HG03571 (cell line): ENCODE measurements around the gene RALBP1.
A peak's percentile ranks its signal among the peaks of the same experiment; 100 is the strongest.
"Not testable (repeated sequence)": the region's sequence is repeated elsewhere in the genome, so short reads cannot be mapped to it uniquely, and the experiment has no call there.

ENCODE experiments used
- ATAC-seq: cut with Tn5 transposase; IDR thresholded peaks from one replicate; pipeline ENCODE4 v1.9.1; 2021; ENCODE audit not compliant: unreplicated experiment

The RALBP1 gene

DNA sequence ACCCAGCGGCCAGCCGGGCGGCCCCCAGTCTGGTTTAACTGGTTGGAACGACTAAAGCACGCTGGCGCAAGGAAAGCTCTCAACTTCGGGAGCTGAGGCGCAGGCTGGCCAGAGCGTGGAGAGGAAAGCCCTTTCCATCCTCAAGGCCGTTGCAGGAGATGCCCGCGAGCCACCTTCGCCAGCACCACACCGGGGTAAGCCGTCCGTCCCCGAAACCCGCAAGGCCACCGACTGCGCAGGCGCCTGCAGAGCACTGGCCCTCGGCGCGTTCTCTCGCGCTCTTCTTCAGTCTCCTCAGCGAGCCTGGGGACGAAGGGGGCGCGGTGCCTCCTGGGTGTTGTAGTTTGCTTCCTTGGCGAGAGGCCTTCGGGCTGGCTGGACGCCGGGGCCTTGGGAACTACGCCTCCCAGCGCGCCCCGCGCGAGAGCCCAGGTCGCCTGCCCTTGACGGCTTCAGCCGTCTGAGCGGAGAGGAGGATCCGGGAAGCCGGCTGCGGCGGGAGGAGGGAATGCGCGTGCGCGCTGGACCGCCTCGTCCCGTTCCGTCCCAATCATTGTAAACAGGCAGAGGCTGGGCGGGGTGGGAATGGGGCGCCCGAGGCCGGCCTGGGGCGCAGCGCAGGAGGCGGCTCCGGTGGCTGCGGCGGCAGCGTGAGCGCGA is at the start of gene RALBP1:
TSS of gene RALBP1 (plus strand) at position 531 of the 660 bp plus-strand sequence. CDS start 37,533 bp downstream, outside the sequence.
- ATAC-seq, result peak; percentile 94

DNA sequence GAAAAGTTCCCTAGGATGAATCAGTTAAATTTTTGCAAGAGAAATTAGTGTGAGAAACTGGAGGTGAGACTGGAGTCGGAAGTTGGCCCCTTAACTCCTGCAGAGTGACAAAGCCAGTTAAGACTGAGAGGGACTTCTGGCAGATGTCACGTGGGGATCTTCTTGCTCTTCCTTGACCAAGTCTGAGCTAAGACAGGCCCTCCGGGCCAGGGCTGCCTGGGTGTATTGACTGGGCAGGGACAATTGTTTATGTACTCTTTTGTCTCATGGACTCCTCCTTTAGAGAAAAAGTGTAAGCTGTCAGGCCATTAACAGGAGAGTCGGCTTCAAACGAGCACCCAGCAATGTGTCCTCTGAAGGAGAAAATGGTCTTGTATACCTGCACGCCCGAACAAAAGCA is 48.6 kb upstream of the RALBP1 start:
- ATAC-seq, result no peak

DNA sequence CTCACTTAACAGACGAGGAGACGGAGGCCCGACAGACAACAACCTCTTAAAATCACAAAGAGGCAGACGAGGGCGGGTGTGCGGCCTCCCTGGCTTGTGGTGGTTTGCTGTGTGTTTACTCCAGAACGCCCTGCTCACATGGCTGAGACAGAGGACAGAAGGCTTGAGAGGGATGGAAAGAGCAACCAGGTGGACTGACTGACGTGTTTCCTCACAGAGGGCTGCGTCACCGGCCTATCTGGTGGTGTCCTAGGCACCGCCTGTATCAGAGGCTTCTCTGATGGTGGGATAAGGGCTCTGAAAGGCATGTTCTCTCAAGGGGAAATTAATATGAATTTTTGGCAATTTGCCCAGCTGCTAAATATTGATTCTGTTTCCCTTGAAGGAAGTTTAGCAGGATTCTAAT is 47.0 kb upstream of the RALBP1 start:
- no peak for ATAC-seq

DNA sequence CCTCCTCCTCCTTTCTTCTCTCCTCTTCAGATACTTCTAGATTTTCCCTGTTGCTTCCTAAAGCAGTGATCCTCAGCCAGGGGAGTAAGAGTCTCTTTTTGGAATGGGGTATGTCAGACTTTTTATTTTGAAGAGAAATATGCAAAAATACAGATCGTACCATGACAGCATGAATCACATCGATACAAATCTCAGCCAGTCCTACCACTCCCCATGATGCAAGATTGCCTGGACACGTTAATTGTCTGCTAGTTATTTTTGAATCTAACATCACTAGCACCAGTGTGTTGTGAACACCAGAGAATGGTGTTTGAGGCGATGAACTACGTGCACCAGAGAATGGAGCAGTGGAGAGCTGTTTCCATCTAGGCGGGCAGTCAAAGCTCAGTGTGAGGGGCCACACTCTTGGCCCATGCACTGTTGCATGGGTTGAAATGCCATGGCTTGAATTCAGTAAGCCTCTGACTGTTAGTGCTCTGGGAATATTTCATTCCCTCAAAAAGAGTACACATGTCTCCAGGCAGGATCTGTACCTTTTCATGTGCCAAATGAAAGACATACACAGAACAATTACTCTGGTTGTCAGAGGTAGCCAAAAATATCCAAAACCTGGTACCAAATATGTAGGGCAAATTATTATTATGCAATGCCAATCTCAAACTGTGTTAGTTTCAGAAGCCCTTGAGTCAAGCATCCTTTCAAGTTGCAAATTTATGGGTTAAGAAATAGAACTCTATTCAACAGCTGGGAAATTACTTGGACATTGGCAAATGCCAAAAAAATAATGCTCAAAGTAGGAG is 46.3 kb upstream of the RALBP1 start:
- ATAC-seq, result no peak

DNA sequence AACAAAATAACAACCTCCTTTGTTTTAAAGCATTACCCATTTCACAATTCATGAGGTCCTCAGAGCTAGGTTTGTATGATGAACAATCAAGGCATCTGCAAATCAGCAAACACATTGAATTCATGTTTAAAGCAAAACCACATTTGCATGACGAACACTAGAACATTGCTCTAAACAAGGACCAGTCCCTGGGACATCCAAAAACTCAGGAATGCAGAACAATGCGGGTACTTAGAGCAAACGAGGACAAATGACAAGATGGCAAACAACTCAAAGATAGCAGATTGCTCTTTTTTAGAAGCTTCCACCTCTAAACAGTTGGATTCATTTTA is 45.7 kb upstream of the RALBP1 start:
- no peak for ATAC-seq

DNA sequence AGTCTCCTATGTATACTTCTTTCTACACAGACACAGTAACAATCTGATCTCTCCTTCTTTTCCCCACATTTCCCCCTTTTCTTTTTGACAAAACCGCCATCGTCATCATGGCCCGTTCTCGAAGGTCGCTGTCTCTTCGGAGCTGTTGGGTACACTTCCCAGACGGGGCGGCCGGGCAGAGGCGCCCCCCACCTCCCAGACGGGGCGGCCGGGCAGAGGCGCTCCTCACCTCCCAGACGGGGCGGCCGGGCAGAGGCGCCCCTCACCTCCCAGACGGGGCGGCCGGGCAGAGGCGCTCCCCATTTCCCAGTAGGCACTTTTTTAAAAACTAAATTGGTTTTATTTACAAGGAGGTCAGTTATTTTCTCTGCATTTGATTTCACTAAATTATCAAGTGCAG is 45.0 kb upstream of the RALBP1 start:
- not testable (repeated sequence) for ATAC-seq

DNA sequence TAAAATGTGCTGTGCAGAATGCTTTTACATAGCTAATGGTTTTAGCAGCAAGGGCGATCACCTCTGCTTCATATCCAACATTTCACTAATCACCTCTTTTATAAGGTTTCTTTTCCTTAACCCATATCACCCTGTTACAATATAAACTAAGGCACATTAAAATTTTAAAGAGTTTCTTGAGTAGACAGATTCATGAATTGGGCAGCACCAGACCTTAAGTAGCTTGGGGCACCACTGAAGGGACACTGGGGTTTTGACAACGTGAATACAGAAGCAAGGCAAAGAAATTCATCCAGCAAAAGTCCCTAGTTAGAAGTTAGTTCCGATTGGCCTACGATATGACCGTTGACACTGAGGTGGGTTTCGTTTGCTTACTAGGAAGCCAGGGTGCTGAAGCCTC is 44.0 kb upstream of the RALBP1 start:
- ATAC-seq, result no peak

DNA sequence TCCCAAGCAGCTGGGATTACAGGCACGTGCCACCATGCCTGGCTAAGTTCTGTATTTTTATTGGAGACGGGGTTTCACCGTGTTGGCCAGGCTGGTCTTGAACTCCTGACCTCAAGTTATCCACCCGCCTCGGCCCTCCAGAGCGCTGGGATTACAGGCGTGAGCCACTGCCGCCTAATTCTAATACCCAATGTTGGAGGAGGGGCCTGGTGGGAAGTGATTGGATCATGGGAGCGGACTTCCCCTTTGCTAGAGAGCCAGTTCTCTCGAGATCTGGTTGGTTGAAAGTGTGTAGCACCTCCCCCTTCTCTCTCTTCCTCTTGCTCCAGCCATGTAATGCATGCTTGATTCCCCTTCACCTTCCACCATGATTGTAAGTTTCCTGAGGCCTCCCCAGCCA is 42.2 kb upstream of the RALBP1 start:
- not testable (repeated sequence) for ATAC-seq

DNA sequence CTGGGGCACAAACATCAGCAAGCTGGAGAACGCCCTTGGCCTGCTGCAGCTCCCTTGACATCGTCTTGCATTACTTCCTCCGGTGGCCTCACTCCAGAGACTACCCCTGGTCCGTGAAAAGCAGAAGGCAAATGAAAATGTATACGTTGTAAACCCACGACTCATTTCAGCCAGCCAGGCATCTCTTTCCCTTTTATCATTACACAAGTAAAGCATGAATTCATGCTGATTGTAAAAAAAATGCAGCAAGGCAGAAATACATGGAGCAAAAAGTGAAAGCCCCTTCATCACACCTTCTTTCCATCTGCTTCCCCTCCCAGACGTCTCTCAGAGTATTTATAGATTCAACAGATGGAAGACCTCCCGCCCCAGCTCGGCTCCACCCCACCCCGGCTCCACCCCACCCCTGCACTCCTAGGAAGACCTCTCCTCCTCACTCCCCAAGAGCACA is 41.6 kb upstream of the RALBP1 start:
- ATAC-seq, result no peak

DNA sequence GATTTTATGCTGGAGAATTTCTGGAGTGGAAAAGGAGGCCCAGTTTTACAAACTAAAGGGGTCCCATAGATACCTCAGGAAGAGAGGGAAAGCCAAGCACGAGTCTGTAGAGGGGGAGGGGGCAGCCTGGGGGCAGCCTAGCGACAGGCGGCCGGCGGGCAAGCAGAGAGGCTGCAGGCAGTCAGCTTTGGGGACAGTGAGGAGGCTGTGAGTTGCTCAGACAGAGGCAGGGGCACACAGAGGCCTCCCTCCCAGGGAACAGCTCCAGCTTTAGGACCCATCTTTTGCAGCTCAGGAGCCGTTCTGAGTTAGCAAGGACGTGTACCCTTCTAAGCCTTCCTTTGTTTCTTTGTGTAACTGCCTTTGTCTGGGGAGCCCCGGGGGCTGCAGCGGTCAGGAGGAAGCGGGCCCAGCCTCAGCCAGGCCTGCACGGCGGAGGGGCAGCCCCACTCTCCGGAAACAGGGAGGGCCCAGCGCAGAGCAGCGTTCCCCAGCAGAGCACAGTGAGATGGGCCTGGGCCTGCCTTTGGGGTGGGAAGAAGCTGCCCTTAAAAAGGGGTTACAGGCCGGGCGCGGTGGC is 41.1 kb upstream of the RALBP1 start:
- no peak for ATAC-seq

DNA sequence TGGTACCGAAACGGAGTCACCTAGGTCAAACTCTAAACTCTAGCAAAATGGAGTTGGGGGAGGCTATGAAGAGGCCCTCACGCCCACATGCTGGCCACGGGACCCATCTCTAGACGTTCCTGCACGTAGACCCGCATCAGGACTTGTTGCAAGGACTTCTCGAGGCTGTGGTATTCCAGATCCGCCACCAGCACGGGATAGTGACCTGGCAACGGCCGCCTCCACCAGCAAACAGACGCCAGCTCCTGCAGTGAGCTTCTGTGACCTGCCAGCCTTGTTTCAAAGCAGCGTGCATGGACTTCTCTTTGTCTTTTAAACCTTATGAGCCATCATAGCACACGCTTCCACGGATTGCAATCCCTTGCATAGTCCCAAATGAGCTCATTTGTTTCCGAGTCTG is 40.3 kb upstream of the RALBP1 start:
- no peak for ATAC-seq

DNA sequence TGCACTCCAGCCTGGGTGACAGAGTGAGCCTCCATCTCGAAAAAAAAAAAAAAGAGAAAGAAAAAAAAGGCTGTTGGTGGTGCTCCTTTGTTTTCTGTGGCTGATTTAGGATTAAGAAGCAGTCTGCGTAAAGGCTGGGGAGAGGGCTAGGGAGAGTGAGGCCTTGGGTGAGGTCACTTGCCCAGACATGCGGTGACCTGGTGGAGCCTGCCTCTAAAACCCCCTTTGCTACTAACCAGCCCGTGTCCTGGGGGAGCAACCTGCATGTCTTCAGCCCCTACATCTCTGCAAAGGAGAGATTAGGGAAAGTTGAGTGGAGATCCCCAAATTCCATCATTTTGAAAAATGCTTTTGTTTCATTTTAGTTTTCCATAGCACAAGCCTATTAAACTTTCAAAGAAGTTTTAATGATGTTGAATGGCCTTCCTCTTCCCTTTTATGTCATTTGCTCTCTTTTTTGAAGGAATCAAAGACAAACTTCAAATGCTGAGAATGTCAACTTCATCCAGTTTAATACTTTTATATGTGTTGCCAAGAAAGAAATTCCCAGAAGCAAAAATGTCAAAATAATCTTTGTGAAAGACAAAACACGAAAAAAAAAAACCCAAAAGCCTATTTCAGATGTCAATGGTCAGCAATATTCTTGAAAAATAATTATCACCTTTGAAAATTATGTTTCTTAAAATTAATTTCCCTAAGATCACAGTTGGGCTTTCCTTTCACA is 38.9 kb upstream of the RALBP1 start:
- ATAC-seq, result no peak

DNA sequence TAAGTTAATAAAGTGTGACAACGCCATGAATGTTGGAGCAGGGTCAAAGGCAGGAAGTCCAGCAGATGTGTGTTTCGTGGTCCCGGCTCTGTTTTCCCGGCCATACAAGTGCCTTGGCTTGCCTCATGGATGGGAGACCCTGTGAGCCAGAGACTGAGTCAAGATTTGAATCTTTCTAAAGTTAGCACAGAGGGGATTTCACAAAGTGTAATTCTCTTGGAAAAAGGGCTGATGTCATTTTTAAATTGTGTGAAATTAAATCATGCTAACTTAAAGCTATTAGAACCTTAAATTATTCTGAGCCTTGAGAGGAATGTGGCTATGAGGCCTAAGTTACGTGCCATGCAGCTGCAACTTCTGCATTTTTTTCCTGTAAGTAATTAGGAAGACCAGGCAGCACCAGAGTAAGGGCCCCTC is 38.3 kb upstream of the RALBP1 start:
- no peak for ATAC-seq

DNA sequence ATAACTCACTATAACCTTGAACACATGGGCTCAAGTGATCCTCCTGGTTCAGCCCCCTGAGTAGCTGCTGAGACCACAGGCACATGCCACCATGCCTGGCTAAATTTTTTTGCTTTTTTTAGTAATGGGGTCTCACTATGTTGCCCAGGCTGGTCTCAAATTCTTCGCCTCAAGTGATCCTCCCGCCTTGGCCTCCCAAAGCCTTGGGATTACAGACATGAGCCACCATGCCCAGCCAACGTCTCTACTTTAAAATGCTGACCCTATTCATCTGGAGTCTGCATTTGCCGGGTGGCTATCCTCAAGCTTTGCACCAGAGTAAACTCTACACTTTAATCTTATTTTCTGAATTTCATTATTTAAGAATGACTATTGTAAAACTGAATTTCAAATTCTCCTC is 37.6 kb upstream of the RALBP1 start:
- no peak for ATAC-seq

DNA sequence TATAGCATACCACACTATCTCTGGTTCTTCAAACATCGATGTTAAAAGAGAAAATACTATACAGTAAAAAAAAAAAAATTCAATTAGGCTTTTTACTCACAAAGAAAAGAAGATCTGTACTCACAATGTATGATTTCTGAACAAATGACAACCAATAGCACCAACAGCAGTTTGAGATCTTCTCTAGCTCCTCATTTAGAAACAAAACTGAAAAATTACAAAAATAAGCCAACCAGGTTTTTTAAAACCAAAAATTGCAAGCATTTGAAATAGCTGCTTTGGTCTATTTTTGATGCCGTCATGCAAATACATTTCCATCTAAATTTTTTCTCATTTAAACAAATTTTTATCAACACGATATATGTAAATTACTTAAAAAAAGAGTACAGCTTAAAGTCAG is 34.3 kb upstream of the RALBP1 start:
- ATAC-seq, result no peak

DNA sequence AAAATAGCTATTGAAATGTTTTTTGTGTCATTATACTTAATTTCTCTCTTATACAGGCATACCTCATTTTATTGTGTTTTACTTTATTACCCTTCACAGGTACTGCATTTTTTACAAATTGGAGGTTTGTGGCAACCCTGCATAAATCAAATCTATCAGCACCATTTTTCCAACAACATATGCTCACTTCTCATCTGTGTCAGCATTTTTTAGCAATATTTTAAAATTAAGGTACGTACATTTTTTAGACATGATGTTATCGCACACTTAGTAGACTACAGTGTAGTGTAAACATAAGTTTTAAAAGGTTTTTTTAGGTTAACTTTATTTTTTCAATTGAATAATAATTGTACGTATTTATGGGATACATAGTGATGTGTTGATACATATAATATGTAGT is 30.8 kb upstream of the RALBP1 start:
- ATAC-seq, result no peak

DNA sequence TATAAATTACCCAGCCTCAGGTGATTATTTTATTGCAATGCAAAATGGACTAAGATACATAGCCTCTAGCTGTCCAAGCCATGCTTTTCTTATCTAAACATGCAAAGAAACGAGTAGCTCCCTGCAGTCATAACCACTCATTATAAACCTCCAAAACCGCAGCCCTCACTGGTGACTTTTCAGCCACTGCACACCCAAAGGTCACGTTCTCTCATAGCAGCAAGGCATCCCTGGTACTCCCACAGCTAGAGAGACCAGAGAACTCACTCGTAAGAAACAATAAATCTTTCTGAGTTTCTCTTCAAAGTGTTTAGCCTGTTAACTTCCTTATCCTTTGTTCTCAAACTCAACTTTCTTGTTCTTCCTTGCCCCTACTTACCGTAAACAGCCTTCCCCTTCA is 28.5 kb upstream of the RALBP1 start:
- no peak for ATAC-seq

DNA sequence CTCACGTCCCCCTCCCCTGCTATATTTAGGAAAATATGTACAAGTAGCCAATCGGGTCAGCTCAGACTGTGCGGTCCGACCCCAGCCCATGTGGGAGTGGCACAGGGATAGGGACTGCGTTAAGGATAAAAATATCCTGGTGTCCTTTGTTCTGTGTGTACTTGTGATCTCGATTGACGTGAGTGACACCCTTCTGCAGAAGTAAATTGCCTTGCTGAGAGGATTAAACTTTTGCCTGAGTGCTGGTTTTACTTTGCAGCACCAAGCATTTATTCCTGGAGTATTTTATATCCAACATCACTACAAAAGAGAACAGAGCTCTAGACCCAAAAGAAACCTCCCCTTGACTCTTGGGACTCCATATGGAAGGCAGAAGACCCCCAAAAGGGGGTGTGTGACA is 28.0 kb upstream of the RALBP1 start:
- no peak for ATAC-seq

DNA sequence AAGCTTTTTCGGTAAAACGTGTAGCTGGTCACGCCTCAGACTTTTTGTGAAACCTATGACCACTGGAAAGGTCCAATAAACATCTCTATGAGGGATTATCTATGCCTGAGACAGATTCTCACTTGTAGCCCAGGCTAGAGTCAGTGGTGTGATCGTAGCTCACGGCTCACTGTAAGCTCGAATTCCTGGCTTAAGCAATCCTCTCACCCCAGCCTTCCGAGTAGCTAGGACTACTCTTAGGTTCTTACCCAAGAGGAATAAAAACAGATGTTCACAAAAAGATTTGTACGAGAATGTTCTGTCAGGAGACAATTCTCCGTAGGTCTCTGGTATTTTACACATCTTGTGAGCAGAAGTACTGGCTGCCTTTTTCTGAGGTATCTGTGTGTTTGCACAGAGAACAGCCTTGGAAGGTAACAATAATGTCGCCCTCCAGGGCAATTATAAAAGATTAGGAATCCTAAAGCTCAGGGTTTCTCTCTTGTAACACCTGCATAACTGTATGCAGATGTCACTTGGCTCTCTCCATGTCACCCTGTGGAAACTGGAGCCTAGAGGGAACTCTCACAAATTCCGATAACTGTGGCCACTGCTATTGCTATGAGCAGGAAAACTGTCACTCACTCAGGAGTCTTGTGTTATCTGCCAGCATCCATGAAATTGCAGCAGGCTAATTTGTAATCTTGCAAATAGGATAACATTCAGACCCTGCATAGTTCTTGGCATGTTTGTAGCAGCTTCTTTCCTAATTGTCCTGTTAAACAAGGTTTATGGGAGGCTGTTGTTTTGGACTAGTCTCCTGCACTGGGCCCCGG is 25.5 kb upstream of the RALBP1 start:
- no peak for ATAC-seq

DNA sequence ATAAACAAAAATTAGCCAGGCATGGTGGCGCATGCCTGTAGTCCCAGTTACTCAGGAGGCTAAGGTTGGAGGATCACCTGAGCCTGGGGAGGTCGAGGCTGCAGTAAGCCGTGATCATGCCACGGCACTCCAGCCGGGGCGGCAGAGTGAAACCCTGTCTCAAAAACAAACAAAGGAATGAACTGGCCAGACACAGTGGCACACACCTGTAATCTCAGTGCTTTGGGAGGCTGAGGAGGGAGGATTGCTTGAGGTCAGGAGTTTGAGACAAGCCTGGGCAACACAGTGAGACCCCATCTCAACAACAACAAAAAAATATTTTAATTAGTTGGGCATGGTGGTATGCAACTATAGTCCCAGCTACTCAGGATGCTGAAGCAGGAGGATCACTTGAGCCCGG is 24.4 kb upstream of the RALBP1 start:
- not testable (repeated sequence) for ATAC-seq

DNA sequence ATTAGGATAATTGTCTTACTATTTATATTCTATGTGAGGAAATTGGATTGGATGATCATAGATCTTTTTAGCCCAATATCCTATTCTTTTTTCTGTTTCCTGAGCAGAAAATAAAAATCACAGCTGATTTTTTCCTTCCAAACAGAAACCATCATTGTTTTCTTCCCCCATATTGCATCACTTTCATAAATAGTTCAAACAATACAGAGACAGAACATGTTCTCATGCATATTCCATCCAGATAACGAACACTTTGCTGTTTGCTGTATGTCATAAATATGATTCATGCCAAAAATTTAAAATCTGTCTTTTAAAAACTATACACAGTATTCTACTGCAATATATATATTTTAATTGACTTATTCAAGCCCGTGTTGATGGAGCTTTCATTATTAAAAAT is 22.0 kb upstream of the RALBP1 start:
- no peak for ATAC-seq
